OCI-M1 (cell line): ENCODE results near the gene HAGH.

ENCODE experiments used
- DNase-seq: peaks from one replicate; lab custom pipeline; 2025; lab: John Stamatoyannopoulos, UW

The HAGH gene

GRCh38 chr16:1786242-1787055, 40.2 kb downstream of the HAGH start:
- DNase-seq: no peak

- DNase-seq: no peak
Observed at GRCh38 chr16:1785846-1786170, 40.8 kb downstream of the HAGH start.

GRCh38 chr16:1784977-1785845, 41.4 kb downstream of the HAGH start:
- DNase-seq: no peak

GRCh38 chr16:1782408-1783264, 44.0 kb downstream of the HAGH start, which contains the start of the genes NUBP2 and SPSB3:
Gene NUBP2 (plus strand): TSS chr16:1782960. CDS start chr16:1783021, 61 bp downstream.
Gene SPSB3 (minus strand): TSS chr16:1782571. CDS start chr16:1781483, 1,088 bp downstream.
- DNase-seq: peak; percentile 100

- DNase-seq: peak; percentile 47
Observed at GRCh38 chr16:1781758-1782407, 44.7 kb downstream of the HAGH start.

GRCh38 chr16:1781254-1781653, 45.4 kb downstream of the HAGH start:
- DNase-seq: no peak

GRCh38 chr16:1780677-1781072, 46.0 kb downstream of the HAGH start:
- DNase-seq: no peak

GRCh38 chr16:1779741-1780676, 46.6 kb downstream of the HAGH start:
- no peak for DNase-seq

GRCh38 chr16:1779234-1779701, 47.4 kb downstream of the HAGH start:
- DNase-seq: no peak

GRCh38 chr16:1778200-1779179, 48.1 kb downstream of the HAGH start:
- DNase-seq: no peak

GRCh38 chr16:1777375-1778199, 49.0 kb downstream of the HAGH start:
- no peak for DNase-seq

GRCh38 chr16:1776991-1777374, 49.6 kb downstream of the HAGH start:
- no peak for DNase-seq

GRCh38 chr16:1776672-1776955, 50.0 kb downstream of the HAGH start:
- DNase-seq: no peak

GRCh38 chr16:1775846-1776671, 50.6 kb downstream of the HAGH start:
- no peak for DNase-seq

- no peak for DNase-seq
Observed at GRCh38 chr16:1775006-1775845, 51.4 kb downstream of the HAGH start.

- DNase-seq: no peak
Observed at GRCh38 chr16:1774448-1774780, 52.2 kb downstream of the HAGH start.
